ENCODE measurements around the gene DEPDC1B. TPM values are rescaled to one million over a fixed set of nuclear protein-coding genes. Genes with fewer than 3 reads are reported as not detected.

Gene DEPDC1B
- total and polyA plus RNA-seq, 7 donors = 0.27 to 9.5 (median 1.2) TPM; not detected in 2

- H3K27ac ChIP-seq = no peak overlapping the region
- TF ChIP-seq CTCF (IDR thresholded peaks at IDR 0.05) (no peak), POLR2AphosphoS5 (IDR thresholded peaks at IDR 0.05) (no peak), EP300 (IDR thresholded peaks at IDR 0.05) (no peak)
- H3K36me3 ChIP-seq = no peaks in the 10 kb centered on the region
- H3K4me1 ChIP-seq = peaks cover 0 to 12% (median 2%) of the 10 kb centered on the region in 4 donors
- DNase-seq = no peak
- intact Hi-C loops (cut with DNase I) = loop anchor here (2.0 to 10.0 kb wide), 2 partner anchors 201 to 775 kb away; no protein-coding TSS in a partner anchor
- no peaks in the 10 kb centered on the region for H3K27me3 ChIP-seq
- 21 to 71% methylated on average over 5 of the region's 5 CpGs for WGBS, 2 donors
- no peaks in the 10 kb centered on the region for H3K9me3 ChIP-seq
- no peak overlapping the region for H3K4me3 ChIP-seq
Observed at GRCh38 chr5:60585618-60586017, 114.3 kb downstream of the DEPDC1B start.

- WGBS, 2 donors = 94 to 97% methylated on average over 2 of the region's 2 CpGs
- Histone ChIP-seq H3K4me1 (peaks cover 0 to 12% (median 2%) of the 10 kb centered on the region in 4 donors), H3K36me3 (no peaks in the 10 kb centered on the region), H3K27me3 (no peaks in the 10 kb centered on the region), H3K27ac (no peak overlapping the region), H3K9me3 (no peaks in the 10 kb centered on the region), H3K4me3 (no peak overlapping the region)
- no peak for DNase-seq
- no peak for TF ChIP-seq CTCF (IDR thresholded peaks at IDR 0.05)
- no peak for TF ChIP-seq POLR2A (IDR thresholded peaks at IDR 0.05)
- TF ChIP-seq EP300 (IDR thresholded peaks at IDR 0.05) = no peak
- no peak for TF ChIP-seq POLR2AphosphoS5 (IDR thresholded peaks at IDR 0.05)
- intact Hi-C loops (cut with DNase I) = loop anchor here (2.0 to 10.0 kb wide), 2 partner anchors 200 to 774 kb away; no protein-coding TSS in a partner anchor
Observed at GRCh38 chr5:60584304-60584703, 115.7 kb downstream of the DEPDC1B start.

GRCh38 chr5:60583616-60584015 lies 116.3 kb downstream of the DEPDC1B start:
- H3K27ac ChIP-seq = no peak overlapping the region
- H3K36me3 ChIP-seq = no peaks in the 10 kb centered on the region
- intact Hi-C loops (cut with DNase I) = loop anchor here (2.0 to 10.0 kb wide), 2 partner anchors 199 to 773 kb away; no protein-coding TSS in a partner anchor
- no peaks in the 10 kb centered on the region for H3K27me3 ChIP-seq
- peaks cover 0 to 12% (median 2%) of the 10 kb centered on the region in 4 donors for H3K4me1 ChIP-seq
- no peaks in the 10 kb centered on the region for H3K9me3 ChIP-seq
- no peak overlapping the region for H3K4me3 ChIP-seq
- no peak for TF ChIP-seq POLR2AphosphoS5 (IDR thresholded peaks at IDR 0.05)
- no peak for TF ChIP-seq POLR2A (IDR thresholded peaks at IDR 0.05)
- TF ChIP-seq CTCF (IDR thresholded peaks at IDR 0.05) = no peak
- TF ChIP-seq EP300 (IDR thresholded peaks at IDR 0.05) = no peak
- no peak for DNase-seq

GRCh38 chr5:60578315-60578714 lies 121.7 kb downstream of the DEPDC1B start:
- intact Hi-C loops (cut with DNase I) = no loop called here
- no peak for TF ChIP-seq POLR2AphosphoS5 (IDR thresholded peaks at IDR 0.05)
- no peak for TF ChIP-seq CTCF (IDR thresholded peaks at IDR 0.05)
- TF ChIP-seq EP300 (IDR thresholded peaks at IDR 0.05) = no peak
- TF ChIP-seq POLR2A (IDR thresholded peaks at IDR 0.05) = no peak

GRCh38 chr5:60577116-60577515 lies 122.8 kb downstream of the DEPDC1B start:
- TF ChIP-seq EP300 (IDR thresholded peaks at IDR 0.05) (no peak), POLR2A (IDR thresholded peaks at IDR 0.05) (no peak), CTCF (IDR thresholded peaks at IDR 0.05) (no peak), POLR2AphosphoS5 (IDR thresholded peaks at IDR 0.05) (no peak)
- Histone ChIP-seq H3K36me3 (no peaks in the 10 kb centered on the region), H3K27me3 (no peaks in the 10 kb centered on the region), H3K9me3 (peaks cover 0 to 2% (median 0%) of the 10 kb centered on the region in 4 donors), H3K4me1 (no peaks in the 10 kb centered on the region), H3K4me3 (no peak overlapping the region), H3K27ac (no peak overlapping the region)
- WGBS, 2 donors = 96% methylated on average over 1 of the region's 1 CpG
- intact Hi-C loops (cut with DNase I) = no loop called here
- DNase-seq = no peak

More at GRCh38 chr5:60578315-60578714, 121.7 kb downstream of the DEPDC1B start:
- no peaks in the 10 kb centered on the region for H3K36me3 ChIP-seq
- no peak overlapping the region for H3K4me3 ChIP-seq
- no peaks in the 10 kb centered on the region for H3K4me1 ChIP-seq
- no peak for DNase-seq
- H3K27me3 ChIP-seq = no peaks in the 10 kb centered on the region
- H3K27ac ChIP-seq = no peak overlapping the region
- 79 to 92% methylated on average over 3 of the region's 3 CpGs for WGBS, 2 donors
- H3K9me3 ChIP-seq = peaks cover 0 to 2% (median 0%) of the 10 kb centered on the region in 4 donors
